Measurements from ENCODE around the gene SSC5D.
"Not testable (repeated sequence)": the region's sequence is repeated elsewhere in the genome, so short reads cannot be mapped to it uniquely, and the experiment has no call there.

The SSC5D gene

DNA sequence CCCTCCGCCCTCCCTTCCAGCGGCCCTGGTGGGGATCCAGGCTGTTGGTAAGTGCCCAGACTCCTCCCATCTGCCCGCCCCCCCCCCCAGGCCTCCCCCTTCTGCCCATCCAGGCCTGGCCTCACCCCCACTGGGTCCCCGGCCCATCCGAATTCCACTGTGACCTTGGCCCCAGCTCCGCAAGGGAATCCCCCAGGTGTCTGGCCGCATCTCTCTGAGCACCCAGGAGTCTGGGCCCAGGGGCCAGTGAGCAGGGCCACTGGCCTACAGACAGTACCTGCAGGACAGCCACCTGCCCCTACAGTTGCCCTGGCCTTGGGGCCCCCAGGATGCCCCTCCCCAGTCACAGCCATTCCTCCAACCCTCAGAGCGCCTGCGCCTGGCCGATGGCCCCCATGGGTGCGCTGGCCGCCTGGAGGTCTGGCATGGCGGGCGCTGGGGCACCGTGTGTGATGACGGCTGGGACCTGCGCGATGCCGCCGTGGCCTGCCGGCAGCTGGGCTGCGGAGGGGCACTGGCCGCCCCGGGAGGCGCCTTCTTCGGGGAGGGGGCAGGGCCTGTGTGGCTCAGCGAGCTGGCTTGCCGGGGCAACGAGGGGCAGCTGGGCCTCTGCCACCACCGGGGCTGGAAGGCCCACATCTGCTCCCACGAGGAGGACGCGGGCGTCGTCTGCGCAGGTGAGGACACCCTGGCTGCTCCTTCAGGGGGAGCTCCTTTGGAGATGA, 912 bp downstream of the SSC5D start:
- DNase-seq: peak; percentile 51

DNA sequence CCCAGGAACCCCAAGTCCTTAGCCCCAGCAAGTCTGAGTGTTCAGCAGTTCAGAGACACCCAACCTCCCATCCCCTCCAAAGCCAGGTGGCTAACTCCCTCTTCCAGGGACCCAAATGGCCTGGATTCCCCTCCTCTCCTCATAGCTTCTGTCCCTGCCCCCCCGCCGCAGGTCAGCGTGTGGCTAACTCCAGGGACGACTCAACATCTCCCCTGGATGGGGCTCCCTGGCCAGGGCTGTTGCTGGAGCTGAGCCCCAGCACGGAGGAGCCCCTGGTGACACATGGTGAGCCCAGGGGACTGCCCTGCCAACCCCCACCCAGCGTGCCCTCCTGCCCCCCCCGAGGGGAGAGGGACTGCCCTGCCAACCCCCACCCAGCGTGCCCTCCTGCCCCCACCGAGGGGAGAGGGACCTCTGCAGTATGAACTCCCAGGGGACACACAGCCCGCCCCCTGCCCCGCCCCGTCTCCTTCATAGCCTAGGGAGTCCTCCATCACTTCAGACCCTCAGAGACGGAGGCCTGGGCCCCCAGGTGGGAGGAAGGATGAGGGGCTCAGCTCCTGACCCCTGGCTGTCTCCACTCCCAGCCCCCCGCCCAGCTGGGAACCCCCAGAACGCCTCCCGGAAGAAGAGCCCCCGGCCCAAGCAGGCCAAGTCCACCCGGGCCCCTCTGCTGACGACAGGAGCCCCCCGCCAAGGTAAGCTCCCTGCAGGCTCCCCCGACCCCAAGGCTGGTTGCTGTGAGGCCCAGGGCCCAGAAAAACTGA, 1.7 kb downstream of the SSC5D start:
- peak; percentile 33 for DNase-seq

DNA sequence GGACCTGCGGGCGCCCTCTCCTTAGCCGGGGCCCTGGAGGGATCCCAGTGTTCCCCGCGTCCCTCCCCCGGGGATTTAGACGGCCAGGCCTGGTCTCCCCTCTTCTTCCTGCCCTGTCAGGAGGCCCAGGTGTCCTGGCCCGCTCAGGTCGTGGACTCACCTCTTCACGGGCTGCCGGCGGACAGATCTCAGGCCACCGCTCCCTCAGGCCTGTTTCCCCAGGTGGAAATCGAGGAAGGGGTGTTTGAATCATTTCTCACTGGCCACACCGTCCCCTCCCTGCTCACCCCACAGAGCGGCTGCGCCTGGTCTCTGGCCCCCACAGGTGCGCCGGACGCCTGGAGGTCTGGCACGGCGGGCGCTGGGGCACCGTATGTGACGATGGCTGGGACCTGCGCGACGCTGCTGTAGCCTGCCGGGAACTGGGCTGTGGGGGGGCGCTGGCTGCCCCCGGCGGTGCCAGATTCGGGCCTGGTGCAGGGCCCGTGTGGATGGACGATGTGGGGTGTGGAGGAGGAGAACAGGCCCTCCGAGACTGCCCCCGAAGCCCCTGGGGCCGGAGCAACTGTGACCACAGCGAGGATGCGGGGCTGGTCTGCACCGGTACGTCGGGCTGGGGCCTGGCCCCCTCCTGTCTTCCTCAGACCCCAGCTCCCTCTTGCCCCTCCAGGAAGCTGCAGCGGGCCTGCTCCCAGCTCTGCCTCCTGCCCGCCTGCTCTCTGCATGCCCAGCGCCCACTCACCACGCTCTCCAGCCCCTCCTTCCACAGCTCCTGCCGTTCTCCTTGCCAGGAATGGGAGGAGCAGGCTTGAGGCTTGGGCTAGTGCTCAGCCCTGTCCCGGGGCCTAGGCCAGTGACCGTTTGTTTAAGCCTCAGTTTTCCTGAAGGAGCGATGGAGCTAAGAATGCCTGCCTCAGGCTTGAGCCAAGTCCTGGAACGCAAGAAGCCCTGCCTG, 2.5 kb downstream of the SSC5D start:
- DNase-seq: no peak

DNA sequence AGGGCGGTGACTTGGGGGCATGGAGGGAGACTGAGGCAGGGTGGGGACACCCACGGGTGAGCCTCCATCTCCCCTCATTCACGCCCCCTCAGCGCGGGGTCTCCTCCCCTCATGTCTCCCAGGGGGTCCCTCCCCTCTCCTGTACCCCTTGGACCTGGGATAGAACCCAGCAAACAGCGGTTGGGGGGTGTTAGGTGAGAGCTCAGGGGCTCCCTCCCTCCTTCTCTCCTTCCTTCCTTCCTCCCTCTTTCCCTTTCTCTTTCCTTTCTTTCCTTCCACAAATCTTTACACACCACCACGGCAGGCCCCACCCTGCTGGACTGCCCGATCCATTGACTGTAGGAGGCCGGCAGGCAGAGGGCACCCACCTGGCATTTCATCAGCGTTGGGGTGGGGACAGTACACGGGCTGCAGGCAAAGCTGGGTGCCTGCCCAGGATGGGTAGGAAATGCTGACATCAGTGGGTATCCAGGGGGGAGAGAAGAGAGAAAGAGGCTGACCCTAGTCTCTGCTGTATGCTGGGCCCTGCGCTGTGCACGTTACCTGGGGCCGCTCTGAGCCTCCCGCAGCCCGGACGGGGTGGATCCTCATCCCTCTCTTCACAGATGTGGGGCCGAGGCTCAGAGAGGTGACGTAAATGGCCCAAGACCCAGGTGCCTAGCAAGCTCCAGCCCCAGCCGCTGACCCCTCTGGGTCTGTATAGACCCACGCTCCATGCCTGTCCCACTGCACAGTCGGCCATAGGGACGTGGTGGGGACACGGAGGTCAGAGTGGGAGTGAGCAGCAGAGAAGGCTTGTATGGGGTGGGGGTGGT, 3.5 kb downstream of the SSC5D start:
- no peak for DNase-seq

DNA sequence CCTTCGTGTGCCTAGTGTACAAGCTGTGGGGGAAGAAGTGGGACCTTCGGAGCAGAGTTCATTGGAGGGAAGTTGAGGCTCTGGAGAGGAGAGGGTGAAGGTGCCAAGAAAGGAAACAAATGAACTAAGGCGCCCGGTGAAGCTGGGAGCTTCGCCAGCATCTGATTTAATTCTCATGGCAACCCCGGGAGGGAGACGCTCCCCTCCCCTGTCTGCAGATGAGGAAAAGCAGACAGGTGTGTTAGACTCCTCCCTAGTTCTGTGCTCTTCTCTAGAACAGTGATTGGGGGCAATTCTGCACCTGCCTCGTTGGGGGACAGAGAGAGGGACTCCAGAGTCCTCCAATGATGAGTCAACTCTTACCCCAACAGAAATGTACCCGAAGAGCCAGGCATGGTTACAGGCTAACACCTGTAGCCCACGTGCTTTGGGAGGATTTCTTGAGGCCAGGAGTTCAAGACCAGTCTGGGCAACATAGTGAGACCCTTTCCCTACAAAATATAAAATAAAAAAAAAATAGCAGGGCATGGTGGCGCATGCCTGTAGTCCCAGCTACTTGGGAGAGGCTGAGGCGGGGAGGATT, 4.2 kb downstream of the SSC5D start:
- no peak for DNase-seq

DNA sequence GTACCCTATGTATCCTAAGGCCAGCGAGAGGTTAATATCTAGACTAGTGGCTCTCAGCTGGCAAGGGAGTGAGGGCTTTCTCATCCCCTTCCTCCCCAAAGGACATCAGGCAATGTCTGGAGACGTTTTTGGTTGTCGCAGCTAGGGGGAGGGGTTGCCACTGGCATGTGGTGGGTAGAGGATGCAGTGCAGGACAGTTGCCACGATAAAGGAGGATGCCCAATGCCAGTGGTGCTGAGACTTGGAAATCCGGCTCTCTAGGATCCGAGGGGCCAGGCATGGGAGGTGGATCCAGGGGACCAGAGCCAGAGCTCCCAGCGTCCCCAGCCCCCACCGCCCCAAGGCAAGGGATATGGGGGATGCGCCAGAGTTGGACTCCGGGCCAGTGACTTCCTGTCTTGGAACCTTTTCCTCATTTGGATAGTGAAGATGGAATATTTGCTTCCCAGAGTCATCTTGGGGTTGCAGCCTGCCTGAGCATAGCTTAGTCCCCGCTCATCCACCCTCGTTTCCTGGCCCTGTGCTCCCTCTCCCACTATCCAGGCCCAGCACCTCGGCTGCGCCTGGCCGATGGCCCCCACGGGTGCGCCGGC, 4.9 kb downstream of the SSC5D start:
- DNase-seq: no peak

DNA sequence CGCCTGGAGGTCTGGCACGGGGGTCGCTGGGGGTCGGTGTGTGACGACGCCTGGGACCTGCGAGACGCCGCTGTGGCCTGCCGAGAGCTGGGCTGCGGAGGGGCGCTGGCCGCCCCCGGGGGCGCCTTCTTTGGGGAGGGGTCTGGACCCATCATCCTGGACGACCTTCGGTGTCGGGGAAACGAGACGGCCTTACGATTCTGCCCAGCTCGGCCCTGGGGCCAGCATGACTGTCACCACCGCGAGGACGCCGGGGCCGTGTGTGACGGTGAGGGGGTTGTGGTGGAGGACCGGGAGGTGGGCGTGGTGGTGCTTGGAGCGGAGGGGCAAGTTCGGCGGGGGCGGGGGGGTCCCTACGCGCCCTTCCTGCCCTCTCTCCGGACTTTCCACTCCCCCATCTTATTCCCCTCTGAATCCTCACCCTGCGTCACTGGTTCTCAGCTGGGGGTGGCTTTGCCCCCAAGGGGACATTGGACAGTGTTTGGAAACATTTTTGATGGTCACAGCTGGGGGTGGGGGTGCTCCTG, 5.5 kb downstream of the SSC5D start:
- DNase-seq: no peak

DNA sequence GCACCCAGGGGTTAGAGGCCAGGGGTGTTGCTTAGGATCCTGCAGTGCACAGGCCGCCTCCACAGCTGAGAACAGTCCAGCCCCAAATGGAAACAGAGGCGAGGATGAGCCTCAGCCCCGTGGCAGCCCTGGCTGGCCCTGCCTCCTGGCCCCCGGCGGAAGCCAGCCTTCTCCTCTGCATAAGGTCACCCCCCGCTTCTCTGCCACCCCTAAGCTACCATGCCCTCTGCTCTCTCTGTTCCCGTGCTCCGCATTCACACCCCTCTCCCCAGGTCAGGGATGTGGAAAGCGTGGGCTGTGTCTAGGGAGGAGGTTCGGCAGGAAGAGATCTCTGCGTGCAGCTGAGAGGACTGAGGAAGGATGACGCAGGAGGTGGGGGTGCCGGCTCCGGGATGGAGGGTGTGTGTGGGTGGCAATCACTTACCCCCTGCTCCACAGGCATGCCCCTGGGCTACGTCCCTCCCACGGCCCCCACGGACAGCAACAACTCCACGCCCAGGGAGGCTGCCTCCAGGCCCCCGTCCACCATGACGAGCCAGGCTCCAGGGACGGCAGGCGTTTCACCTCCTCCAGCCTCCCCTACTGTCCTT, 6.0 kb downstream of the SSC5D start:
- DNase-seq: no peak

DNA sequence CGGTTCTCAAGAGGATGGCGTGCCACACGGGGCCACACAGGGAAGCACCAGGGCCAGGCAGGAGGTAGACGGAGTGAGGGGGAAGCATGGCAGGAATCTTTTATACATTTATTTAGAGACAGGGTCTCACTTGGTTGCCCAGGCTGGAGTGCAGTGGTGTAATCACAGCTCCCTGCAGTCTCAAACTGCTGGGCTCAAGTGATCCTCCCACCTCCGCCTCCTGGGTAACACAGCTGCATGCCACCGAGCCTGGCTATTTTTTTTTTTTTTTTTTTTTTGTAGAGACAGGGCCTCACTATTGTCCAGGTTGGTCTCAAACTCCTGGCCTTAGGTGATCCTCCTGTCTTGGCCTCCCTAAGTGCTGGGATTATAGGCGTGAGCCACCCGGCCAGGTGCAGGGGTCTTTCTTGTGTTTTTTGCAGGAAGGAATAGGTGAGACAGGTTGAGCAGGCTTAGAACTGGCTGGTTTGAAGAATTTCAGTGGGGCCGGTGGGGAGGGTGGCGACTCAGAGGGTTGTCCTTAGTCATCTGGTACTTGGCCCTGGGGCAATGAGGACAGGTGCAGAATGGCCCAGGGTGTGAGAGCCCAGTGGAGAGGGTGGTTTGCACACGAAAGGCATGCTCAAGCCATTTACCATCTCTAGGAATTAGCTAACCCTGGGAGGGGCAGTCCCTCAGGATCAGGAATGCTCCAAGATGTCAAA, 7.6 kb downstream of the SSC5D start:
- DNase-seq: no peak

DNA sequence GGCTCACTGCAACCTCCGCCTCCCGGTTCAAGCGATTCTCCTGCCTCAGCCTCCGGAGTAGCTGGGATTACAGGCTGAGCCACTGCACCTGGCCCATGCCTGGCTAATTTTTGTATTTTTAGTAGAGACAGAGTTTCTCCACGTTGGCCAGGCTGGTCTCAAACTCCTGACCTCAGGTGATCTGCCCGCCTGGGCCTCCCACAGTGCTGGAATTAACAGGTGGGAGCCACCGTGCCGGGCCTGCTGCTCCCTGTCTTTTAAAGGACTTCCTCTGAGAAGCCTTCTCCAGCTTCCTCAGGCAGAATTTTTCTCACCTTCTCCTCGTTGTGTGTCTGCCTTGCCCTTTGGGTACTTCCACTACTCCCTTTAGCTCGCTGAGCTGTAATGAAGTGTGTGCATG, 8.6 kb downstream of the SSC5D start:
- not testable (repeated sequence) for DNase-seq

DNA sequence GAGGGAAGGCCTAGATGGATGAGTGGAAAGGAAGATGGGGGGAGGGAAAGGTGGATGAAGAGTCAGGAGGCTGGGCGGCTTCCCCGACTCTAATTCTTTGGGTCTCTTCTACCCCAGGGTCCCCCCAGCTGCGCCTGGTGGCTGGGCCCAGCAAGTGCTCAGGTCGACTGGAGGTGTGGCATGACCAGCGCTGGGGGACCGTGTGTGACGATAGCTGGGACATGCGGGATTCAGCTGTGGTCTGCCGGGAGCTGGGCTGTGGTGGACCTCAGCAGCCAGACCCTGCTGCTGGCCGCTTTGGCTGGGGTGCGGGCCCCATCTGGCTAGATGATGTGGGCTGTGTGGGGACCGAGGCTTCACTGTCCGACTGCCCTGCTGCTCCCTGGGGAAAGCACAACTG, 9.5 kb downstream of the SSC5D start:
- DNase-seq: no peak

DNA sequence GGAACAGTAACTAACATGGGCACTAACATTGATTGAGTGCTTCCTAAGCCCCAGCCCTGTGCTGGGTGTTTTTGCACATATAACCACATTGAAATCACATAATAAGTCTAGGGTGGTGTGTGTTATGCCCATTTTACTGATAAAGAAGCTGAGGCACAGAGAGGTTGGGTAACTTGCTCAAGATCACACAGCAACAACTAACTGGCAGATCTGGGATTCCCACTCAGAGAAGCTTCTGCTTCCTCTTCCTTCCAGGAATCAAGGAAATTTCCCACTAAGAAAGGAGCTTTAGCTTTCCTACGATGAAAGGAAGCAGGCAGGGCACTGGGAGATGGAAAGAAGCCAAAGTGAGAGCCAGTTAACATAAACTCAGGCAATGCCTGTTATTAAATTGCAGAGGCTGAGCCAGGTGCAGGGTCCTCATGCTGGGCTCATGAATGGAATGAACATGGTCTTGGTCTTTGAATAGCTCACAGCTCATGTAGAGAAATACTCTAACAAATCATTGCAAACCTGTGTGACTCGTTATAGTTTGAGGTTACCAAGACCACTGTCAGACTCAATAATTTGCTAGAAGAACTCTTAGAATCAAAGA, 10.1 kb downstream of the SSC5D start:
- DNase-seq: no peak

DNA sequence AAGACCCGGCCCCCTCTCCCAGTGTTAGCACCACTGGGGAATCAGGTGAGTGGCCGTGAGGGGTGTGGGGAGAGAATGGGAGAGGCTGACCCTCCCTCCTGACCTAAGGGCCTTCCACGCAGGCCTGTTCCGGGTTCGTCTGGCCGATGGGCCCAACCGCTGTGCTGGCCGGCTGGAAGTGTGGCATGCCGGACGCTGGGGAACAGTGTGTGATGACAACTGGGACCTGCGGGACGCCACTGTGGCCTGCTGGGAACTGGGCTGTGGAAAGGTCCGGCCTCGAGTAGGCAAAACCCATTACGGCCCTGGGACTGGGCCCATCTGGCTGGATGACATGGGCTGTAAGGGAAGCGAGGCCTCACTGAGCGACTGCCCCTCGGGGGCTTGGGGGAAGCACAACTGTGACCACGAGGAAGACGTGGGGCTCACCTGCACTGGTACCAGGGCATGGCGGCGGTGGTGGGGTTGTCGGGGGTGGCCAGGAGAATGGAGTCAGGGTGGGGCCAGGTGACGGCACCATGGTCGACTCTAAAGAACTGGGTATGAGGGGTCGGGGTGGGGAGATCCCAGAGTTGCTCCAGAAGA, 12.2 kb downstream of the SSC5D start:
- no peak for DNase-seq

DNA sequence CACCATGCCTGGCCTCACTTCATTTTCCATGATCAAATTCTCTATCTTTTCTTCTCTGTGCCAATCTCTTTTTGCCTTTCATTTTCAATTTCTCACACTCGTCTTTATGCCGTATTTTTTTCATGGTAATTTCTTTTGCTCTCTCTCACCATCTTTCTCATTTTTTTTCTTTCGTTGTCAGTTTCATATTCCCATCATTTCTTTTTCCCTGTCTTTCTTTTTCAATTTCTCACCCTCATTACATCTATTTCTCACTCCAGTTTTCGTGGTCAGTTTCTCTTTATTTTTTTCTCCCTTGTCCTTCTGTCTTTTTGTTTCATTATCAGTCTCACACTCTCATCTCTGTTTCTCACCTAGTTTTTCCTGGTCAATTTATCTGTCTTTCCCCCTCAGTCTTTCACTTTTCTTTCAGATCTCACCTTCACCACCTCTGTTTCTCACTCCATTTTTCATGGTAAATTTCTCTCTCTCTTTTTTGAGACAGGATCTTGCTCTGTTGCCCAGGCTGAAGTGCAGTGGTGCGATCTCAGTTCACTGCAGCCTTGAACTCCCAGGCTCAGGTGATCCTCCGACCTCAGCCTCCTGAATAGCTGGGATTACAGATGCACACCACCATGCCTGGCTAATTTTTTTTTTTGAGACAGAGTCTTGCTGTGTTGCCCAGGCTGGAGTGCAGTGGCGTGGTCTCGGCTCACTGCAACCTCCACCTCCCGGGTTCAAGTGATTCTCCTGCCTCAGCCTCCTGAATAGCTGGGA, 14.1 kb downstream of the SSC5D start:
- DNase-seq: no peak

DNA sequence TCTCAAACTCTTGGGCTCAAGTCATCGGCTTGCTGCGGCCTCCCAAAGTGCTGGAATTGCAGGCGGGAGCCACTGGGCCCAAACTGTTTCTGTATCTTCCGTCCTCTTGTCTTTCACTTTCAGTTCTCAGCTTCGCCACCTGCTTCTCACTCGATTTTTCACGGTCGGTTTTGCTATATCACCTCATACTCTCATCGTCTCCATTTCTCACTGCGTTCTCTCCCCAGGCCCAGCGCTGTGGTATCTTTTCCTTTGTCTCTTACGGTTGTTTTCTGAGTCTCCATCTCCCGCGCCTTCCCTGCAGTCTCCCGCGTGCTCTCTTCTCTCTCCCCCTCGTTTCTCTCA, 14.9 kb downstream of the SSC5D start:
- no peak for DNase-seq

DNA sequence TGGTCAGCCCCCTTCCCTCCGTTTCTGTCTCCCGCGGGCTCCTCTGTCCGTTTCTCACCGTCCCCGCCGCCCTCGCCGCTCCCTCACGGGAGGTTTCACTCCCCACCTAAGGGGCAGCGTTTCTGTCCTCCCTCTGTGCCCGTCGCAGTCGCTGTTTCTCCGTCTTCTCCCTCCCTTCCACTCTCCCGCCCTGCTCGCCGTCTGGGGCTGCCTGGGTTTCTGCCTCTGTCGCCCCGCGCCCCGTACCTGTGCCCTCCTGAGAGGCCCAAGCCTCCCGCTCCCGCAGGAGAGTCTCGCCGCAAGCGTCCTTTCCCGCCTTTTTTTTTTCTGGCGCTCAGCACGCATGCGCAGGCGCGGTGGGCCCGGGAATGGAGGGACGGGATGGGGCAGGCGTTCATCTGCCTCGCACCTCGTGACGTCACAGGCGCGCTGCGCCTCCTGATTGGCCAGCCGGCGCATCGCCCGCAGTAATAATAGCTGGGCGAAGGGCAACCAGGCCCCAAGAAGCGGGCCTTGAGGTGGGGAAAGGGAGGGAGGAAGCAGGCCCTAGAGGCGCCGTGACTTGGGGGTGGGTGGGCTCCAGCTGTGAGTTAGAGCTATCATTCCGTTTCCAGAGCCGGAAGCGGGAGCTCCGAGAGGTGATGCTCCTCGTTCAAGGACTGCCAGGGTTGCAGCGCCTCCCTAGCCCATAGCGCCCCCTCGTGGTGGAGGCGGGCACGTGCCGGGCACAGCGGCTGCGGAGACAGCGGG, 15.4 kb downstream of the SSC5D start:
- peak; percentile 94 for DNase-seq

DNA sequence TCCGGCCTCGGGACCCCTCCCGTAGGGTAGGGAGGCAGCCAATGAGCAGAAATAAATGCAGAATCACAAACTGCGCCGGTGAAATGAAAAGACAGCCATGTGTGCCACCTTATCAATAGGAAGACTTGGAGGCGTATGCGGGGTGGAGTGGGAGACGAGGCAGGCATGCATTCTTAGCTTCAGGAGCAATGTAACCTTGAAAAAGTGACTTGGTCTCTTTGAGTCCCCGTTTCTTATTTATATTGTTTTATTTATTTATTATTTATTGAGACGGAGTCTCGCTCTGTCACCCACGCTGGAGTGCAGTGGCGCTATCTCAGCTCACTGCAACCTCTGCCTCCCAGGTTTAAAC, 16.0 kb downstream of the SSC5D start:
- no peak for DNase-seq

DNA sequence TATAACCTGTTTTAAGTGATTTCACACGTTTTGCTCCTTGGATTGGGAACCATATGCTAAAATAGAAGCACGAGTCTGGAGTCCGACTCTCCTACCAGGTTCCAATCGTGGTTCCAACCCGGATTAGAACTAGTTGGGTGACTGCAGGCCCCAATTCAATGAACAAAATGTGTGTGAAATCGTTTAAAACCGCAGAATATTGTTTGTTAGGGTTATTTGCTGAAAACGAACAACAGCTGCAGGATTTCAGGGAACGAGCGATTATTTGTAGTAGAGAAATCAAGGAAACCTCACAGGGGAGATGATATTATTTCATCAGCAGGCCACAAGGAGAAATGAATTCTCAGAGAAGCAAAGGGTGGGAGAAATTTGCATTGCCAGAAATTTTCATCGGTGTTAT, 16.7 kb downstream of the SSC5D start:
- no peak for DNase-seq

Measured in retina (tissue), 1 donor.